Coronary artery (tissue), 2 donors: ENCODE results near the gene STK40.

Source experiments
- DNase-seq: peaks from one replicate; pipeline ENCODE4 v3.0.0-alpha.2; 2017; ENCODE audit warnings: low spot score
- H3K27ac ChIP-seq, 2 donors: fragments of 200-600 bp; sonication (generic); one replicate each; pipeline ENCODE4 v1.5.1; 2016 to 2019
- H3K4me3 ChIP-seq: fragments of 200-600 bp; sonication (generic); 2 replicates; pipeline ENCODE4 v1.5.1; 2016; ENCODE audit warnings: mild to moderate bottlenecking, moderate library complexity
- CTCF ChIP-seq: fragments of 200-600 bp; sonication (generic); IDR thresholded peaks from one replicate; pipeline ENCODE4 v1.5.1; 2019; ENCODE audit warnings: antibody characterized with exemption

Gene STK40

GRCh38 chr1:36406440-36406839 is 20.7 kb upstream of the STK40 start:
- Histone ChIP-seq H3K4me3 (no peak overlapping the region), H3K27ac (no peak overlapping the region)
- DNase-seq: no peak
- no peak for TF ChIP-seq CTCF

GRCh38 chr1:36402504-36402890 is 16.8 kb upstream of the STK40 start:
- H3K27ac ChIP-seq: no peak overlapping the region
- H3K4me3 ChIP-seq: no peak overlapping the region
- no peak for DNase-seq
- TF ChIP-seq CTCF: no peak

- peak overlapping the region; percentile 35 for H3K4me3 ChIP-seq
- peak overlapping the region in 1 of 2 donors; percentile 59 for H3K27ac ChIP-seq
Measured at GRCh38 chr1:36401602-36402503, 16.1 kb upstream of the STK40 start.

GRCh38 chr1:36400825-36401601 is 15.3 kb upstream of the STK40 start:
- no peak for DNase-seq
- TF ChIP-seq CTCF: no peak
- H3K4me3 ChIP-seq: peak overlapping the region; percentile 35

More at GRCh38 chr1:36401602-36402503, 16.1 kb upstream of the STK40 start:
- TF ChIP-seq CTCF: no peak
- no peak for DNase-seq

GRCh38 chr1:36400514-36400824 is 14.7 kb upstream of the STK40 start:
- H3K27ac ChIP-seq: peak overlapping the region in 1 of 2 donors; percentile 59
- DNase-seq: no peak
- H3K4me3 ChIP-seq: no peak overlapping the region
- TF ChIP-seq CTCF: no peak

More at GRCh38 chr1:36400825-36401601, 15.3 kb upstream of the STK40 start:
- peak overlapping the region; percentile 25 to 59 for H3K27ac ChIP-seq

- H3K4me3 ChIP-seq: peak overlapping the region; percentile 79
- no peak for DNase-seq
- H3K27ac ChIP-seq: peak overlapping the region; percentile 91 to 92
- no peak for TF ChIP-seq CTCF
Measured at GRCh38 chr1:36398370-36398977, 12.8 kb upstream of the STK40 start.
